ENCODE results near the gene HNRNPA3. TPM values are rescaled to one million over a fixed set of nuclear protein-coding genes. Genes with fewer than 3 reads are reported as not detected.

HNRNPA3 gene
- total and polyA plus RNA-seq, 10 of the 15 experiments (the other 5 are each of a cell fraction or from before 2014, with no cell fraction given) = 40.4 to 343 (median 206) TPM

DNA sequence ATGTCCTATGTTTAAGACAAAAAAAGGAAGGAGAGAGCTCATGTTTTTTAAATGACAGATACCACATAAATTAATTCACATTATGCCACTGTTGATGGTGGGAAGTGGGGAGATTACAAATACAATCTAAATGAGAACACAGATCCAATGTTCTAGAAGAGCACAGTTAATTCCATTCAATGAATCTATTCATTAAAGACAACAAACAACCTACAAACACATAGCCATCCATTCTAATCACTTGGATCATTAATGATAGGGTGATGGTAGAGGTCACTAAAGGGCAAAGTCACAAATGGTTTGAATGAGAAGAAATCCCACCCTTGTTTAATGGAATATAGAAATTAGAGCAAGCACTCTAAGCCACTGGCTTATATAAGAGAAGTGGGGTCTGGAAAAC is 21.7 kb downstream of the HNRNPA3 start:
- ATAC-seq (no peak), DNase-seq (ENCODE audit: low read depth, low spot score) (no peak), FAIRE-seq (no peak)
- BruUV-seq (replicated peaks) = no TSS peak
- Histone ChIP-seq H3K4me2 (ENCODE audit: control insufficient read depth, insufficient read depth) (no peak overlapping the region), H3K36me3 (ENCODE audit: control insufficient read depth in 2 of 2, insufficient read depth in 2 of 2, low read length in 1 of 2) (peaks cover 12 to 14% of the 10 kb centered on the region in 2 experiments), H3K27me3 (replicated peaks in 1 of 2; ENCODE audit: control insufficient read depth in 2 of 2, insufficient read depth in 2 of 2, low read length in 1 of 2) (no peaks in the 10 kb centered on the region), H3K4me1 (ENCODE audit: control insufficient read depth, insufficient read depth, low read length) (no peaks in the 10 kb centered on the region), H3K9me3 (replicated peaks; ENCODE audit: control insufficient read depth, insufficient read depth, low read length) (no peaks in the 10 kb centered on the region), H3K4me3 (no peak overlapping the region), H2AFZ (ENCODE audit: control insufficient read depth, low read depth, low read length) (no peak overlapping the region), H3K9ac (ENCODE audit: control insufficient read depth, insufficient read depth, low read length) (no peak overlapping the region), H3K79me2 (ENCODE audit: control insufficient read depth, insufficient read depth, low read length) (peaks cover 33% of the 10 kb centered on the region), H4K20me1 (ENCODE audit: control insufficient read depth, insufficient read depth) (no peaks in the 10 kb centered on the region), H3K27ac (ENCODE audit: control insufficient read depth, insufficient read depth) (no peak overlapping the region)
- intact Hi-C loops (cut with micrococcal nuclease; ENCODE audit: unreplicated experiment) = no loop called here
- ChIA-PET SMC1A (ENCODE audit: uncharacterized antibody, unreplicated experiment) (interaction anchor here (1.3 to 2.0 kb wide), 2 partner anchors 26 to 29 kb away, joined by 4 to 5 read pairs; no protein-coding TSS in a partner anchor), POLR2A (interaction anchor here (1.7 kb wide), 1 partner anchor 13 kb away, joined by 4 read pairs; no protein-coding TSS in a partner anchor), CTCF (interaction anchor here (1.4 to 1.5 kb wide), 2 partner anchors 29 to 31 kb away, joined by 4 to 6 read pairs; no protein-coding TSS in a partner anchor), RAD21 (ENCODE audit: unreplicated experiment) (no interaction called here)
- in situ Hi-C loops (cut with MboI) = no loop called here
- no peak for TF ChIP-seq CHD4 (IDR thresholded peaks at IDR 0.05)
- TF ChIP-seq ZNF592 (IDR thresholded peaks at IDR 0.05) = no peak
- TF ChIP-seq HDGF (IDR thresholded peaks at IDR 0.05) = no peak
- TF ChIP-seq E2F8 (IDR thresholded peaks at IDR 0.05; ENCODE audit: low read depth, partially characterized antibody) = no peak
- TF ChIP-seq, protein P1, sequence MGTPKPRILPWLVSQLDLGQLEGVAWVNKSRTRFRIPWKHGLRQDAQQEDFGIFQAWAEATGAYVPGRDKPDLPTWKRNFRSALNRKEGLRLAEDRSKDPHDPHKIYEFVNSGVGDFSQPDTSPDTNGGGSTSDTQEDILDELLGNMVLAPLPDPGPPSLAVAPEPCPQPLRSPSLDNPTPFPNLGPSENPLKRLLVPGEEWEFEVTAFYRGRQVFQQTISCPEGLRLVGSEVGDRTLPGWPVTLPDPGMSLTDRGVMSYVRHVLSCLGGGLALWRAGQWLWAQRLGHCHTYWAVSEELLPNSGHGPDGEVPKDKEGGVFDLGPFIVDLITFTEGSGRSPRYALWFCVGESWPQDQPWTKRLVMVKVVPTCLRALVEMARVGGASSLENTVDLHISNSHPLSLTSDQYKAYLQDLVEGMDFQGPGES (IDR thresholded peaks at IDR 0.05) = no peak
- TF ChIP-seq MYB (IDR thresholded peaks at IDR 0.05; ENCODE audit: borderline replicate concordance, low read depth, low read length) = no peak
- no peak for TF ChIP-seq SMARCA5 (IDR thresholded peaks at IDR 0.05)
- TF ChIP-seq MEF2A (IDR thresholded peaks at IDR 0.05; ENCODE audit: insufficient read depth, low read depth, low read length) = no peak
- TF ChIP-seq, protein P2, sequence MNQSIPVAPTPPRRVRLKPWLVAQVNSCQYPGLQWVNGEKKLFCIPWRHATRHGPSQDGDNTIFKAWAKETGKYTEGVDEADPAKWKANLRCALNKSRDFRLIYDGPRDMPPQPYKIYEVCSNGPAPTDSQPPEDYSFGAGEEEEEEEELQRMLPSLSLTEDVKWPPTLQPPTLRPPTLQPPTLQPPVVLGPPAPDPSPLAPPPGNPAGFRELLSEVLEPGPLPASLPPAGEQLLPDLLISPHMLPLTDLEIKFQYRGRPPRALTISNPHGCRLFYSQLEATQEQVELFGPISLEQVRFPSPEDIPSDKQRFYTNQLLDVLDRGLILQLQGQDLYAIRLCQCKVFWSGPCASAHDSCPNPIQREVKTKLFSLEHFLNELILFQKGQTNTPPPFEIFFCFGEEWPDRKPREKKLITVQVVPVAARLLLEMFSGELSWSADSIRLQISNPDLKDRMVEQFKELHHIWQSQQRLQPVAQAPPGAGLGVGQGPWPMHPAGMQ (IDR thresholded peaks at IDR 0.05; ENCODE audit: borderline replicate concordance) = no peak
- no peak for TF ChIP-seq ETV6 (conservative IDR thresholded peaks at IDR 0.05 in 1 of 2, IDR thresholded peaks at IDR 0.05 in 1 of 2; ENCODE audit: borderline replicate concordance in 1 of 2, low read depth in 1 of 2)
- no peak for TF ChIP-seq POU2F2 (IDR thresholded peaks at IDR 0.05; ENCODE audit: borderline replicate concordance, low read depth, low read length)
- TF ChIP-seq ZZZ3 (IDR thresholded peaks at IDR 0.05; ENCODE audit: control insufficient read depth, insufficient read length, low read depth) = no peak
- no peak for TF ChIP-seq LARP7 (IDR thresholded peaks at IDR 0.05)
- no peak for TF ChIP-seq CHD1 (IDR thresholded peaks at IDR 0.05; ENCODE audit: low read depth, low read length)
- no peak for TF ChIP-seq PAX5 (IDR thresholded peaks at IDR 0.05; ENCODE audit: borderline replicate concordance, low read depth, low read length)
- TF ChIP-seq SPI1 (IDR thresholded peaks at IDR 0.05; ENCODE audit: borderline replicate concordance, insufficient read depth, low read depth, low read length) = no peak
- TF ChIP-seq SIN3A (IDR thresholded peaks at IDR 0.05; ENCODE audit: low read depth, low read length) = no peak
